GM19467 (cell line): ENCODE measurements around the gene TMEM214.
"Not testable (repeated sequence)": the region's sequence is repeated elsewhere in the genome, so short reads cannot be mapped to it uniquely, and the experiment has no call there.

Experiments used
- ATAC-seq: cut with Tn5 transposase; IDR thresholded peaks from one replicate; pipeline ENCODE4 v1.9.1; 2021; ENCODE audit warnings: mild to moderate bottlenecking, moderate library complexity; ENCODE audit not compliant: unreplicated experiment

The TMEM214 gene

GRCh38 chr2:27065128-27065527, 32.4 kb downstream of the TMEM214 start:
- no peak for ATAC-seq

- no peak for ATAC-seq
Observed at GRCh38 chr2:27067385-27067784, 34.6 kb downstream of the TMEM214 start.

DNA sequence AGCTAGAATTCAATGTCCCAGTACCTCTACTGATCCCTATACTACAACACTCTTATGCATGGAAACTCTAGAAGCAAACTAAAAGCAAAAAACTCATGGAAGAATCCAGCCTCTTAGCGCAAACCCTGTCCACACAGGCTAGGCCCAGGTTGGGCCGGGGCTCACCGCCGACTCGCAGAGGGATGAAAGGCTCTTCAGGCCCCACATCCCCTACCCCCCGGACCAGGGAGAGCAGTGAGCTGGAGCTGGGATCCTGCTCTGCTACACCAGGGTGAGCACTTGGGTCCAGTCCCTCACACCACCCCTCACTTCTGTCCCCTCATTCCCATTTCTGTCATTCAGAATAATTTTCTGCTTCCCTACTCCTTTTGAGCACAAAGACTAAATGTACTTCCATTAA, 36.7 kb downstream of the TMEM214 start:
- no peak for ATAC-seq

GRCh38 chr2:27069961-27070618, 37.3 kb downstream of the TMEM214 start:
- ATAC-seq: no peak

DNA sequence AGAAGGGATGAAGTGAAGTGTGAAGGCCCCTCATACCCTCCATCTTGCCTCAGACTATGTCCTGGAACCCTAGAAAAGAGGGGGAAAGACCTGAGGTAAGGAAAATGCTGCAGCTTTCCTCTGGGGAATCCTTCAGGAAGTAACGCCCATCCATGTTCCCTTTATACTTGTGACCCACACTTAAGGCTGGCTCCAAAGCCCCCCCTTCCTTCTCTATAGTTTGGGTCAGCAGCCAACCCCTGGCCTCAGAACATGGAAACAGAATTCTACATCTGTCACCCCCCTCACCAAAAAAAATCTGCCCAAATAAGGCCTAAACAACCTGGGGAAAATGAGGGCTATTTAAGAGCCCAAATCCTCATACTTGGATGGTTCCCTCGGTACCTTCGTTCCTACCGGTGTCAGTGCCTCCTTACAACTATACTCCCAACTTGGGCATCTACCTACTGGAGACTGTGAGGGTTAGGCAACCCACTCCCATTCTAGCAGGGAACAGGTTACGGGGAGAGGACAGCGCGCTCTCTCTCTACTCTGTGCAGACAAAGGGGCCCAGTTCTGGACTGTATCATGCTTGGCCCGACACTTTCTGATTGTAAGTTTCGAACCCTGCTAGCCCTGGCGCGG, 38.0 kb downstream of the TMEM214 start:
- no peak for ATAC-seq

GRCh38 chr2:27071277-27071989, 38.7 kb downstream of the TMEM214 start, which contains the start of gene OST4:
Gene OST4, minus strand, starts transcription at chr2:27071654.
- peak; percentile 85 for ATAC-seq

DNA sequence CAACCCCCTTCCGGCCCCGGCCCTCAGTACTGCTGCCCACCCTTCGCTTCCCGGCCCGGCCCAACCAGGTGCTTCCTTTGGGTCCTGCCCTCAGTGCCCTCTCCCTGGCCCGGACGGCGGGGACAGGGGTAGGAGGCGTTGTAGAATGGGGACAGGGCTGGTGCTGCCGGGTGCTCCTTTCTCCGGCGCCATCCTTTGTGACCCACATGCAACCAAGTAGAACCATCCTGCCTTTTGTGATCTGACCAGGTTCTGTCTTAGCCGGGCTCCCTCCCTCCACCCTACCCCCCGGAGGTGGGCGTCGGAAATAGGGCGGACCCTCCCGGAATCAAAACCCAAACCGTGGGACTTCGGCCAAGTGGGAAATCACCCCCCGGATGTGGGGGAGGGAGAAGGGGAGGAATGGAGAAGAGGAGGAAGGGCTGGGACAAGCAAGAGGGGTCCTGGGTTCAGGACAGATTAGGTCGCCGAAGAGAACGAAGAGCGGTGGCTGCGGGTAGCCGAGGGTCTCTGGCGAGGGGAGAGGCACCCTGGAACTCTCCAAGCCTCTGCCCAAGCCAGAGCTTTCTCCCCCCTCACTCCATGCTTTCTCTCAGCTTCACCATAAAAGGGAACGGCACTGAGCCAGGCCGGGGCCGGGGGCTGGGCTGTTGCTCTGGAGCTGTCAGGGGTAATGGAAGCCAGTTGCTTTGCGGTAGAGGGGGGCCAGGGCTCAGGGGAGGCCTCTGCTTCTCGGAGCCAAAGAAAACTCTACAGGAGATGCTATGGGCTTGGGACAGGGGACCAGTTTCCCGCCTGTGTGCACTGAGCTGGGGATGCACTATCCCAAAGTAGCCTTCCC, 39.4 kb downstream of the TMEM214 start:
- ATAC-seq: peak; percentile 17

DNA sequence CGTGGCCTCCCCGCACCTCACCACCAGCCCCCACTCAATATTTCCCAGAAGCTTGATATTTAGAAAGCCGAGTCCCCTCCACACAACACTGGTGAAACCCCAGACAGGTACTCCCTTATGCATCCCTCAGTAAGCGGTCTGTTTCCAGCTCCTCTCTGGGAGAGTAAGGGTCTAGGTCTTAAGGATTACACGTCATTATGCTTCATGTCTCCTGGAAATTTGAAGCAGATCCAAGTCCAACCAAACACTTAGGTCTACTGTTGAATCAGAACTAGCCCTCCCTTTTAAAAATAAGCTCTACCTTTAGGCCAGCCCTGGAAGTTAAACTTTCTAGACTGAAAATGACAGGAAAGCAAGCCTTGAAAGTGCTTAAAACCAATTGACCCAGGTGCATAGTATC, 40.2 kb downstream of the TMEM214 start:
- ATAC-seq: no peak

- no peak for ATAC-seq
Observed at GRCh38 chr2:27073782-27074181, 41.0 kb downstream of the TMEM214 start.

DNA sequence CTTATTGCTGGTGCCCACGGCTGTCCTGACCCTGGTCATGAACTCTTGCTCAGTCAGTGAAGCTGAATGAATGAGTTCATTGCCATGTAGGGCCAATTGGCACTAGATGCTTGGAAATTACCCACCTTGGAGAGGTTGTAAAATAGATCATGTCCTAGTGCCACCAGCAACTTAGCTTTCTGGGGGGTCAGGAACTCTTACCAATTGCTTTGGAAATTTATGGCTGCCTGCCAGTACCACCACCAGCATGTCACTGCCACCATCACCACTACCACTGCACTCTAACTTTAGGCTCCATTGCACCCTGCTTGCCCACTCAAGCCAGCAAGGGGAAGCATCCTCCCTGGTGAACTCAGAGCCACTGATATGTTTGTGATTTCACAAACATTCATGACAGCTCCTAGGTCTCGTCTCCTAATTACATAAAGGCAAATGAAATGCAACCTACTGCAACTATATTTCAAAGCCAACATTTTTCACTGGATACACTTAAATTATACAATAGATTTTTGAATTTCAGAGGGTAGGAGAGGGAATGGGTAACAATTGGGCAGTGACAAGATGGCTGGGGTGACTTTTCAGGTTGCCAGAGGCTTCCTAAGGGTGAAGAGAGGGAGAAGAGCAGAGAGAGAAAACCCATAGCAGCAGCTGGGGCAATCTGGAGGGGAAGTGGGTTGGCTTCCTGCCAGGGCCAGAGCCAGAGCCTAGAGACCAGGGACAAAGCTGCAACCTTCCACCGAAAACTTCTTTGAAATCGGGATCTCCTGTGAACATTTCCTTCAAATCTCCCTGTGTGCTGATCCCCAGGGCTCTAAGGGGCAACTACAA, 42.2 kb downstream of the TMEM214 start:
- ATAC-seq: no peak

DNA sequence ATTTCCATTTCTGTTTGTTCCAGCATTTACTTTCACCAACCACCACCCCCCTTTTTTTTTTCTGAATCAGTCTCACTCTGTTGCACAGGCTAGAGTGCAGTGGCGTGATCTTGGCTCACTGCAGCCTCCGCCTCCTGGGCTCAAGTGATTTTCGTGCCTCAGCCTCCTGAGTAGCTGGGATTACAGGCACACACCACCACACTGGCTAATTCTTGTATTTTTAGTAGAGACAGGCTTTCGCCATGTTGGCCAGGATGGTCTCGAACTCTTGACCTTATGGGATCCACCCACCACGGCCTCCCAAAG, 42.8 kb downstream of the TMEM214 start:
- not testable (repeated sequence) for ATAC-seq

GRCh38 chr2:27076323-27076722, 43.6 kb downstream of the TMEM214 start:
- ATAC-seq: no peak

DNA sequence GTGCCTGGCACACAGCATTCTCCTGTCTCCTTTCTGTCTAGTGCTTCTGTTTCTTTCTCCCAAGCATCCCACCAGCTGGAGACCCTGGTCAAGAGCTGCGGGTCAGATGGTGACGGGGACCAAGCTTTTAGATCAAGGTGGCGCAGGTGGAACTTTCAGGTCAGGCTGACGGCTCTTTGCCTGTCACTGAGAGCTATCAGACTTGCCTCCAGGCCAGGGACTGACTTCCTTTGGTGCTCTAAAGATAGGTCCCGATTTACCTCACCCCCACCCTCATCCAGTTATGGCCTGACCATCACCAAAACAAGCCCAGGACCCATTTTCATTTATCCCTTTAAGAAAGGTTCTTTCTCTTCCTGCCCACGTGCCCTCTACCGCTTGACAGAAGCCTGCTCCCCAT, 44.5 kb downstream of the TMEM214 start:
- no peak for ATAC-seq

DNA sequence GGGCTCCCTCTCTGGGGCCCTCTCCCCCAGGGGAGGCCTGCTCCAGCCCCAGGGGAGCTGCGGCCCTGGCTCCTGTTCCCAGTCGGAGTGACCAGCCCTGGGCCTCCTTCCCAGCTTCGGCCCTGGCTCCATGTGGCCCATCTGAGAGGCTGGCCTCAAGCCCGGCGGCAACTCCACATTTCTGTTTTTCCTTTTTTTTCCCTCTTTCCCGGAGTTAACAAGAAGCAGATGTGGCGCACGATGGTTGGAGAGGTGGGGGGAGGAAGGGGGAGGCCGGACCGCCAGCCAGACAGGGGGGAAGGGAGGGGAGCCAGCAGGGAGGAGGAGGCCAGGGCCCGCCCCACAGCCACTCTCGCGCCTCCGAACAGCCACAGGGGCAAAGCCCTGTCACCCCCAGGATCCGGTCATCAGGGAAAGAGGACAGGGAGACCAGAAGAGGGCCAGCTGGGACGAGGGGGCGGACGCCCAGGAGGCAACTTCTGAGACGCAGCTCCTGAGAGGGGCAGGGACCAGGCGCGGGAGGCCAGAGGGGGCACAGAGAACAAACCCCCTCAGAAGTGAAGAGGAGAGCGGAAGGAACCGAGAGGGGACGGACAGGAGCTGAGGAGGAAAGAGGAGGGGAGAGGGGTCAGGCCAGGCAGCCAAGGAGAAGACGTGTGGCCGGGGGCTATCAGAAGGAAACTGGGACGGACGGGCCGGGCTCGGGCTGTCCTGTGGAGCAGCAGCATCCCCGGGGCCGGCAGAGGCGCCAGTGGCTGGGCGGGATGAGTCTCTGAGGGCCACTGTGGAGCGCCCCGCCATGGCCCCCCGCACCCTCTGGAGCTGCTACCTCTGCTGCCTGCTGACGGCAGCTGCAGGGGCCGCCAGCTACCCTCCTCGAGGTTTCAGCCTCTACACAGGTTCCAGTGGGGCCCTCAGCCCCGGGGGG, 45.8 kb downstream of the TMEM214 start, which contains the start of gene EMILIN1:
EMILIN1 (plus strand) TSS at position 349 of the 928 bp plus-strand sequence; CDS start at position 800, 451 bp downstream.
- no peak for ATAC-seq

DNA sequence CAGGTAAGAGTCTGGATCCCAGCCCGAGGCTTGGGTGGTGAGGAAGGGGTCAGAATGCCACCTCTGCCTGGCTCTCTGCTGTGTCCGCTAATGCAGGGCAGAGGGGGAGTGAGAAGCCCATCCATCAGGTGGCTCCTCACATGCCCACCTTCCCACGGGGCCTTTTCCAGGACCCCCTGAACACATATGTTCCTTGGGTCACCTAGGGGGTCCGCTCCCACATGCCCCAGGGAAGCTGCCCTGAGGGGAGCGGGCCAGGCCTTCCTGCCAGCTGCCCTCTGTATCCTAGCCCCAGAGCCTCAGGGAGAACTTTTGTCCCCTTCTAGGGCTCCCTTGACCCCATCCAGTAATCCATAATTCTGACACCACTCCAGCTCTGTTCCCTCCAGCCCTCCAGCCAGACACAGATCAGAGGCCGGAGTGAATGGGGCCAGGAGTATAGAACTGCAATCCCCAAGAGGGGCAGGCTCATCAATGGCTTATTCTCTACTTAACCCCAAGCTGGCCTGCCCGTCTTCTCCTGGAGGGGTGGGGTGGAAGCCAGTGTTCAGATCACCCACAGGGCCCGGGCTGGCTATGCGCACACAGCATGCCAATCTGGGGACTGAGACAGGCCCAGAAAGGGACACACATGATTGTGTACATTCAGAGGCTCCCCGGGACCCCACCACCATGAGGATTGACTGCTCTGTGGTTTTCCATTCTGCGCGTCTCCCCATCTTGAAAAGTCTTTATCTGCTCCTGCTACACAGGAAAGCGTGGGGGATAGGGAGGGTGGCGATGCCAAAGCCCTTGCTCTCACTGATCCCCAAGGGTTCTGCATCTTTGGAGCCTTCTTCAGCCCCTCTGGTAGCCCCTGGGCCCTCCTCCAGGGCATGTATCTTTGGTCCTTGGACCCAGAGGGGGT, 46.7 kb downstream of the TMEM214 start:
- no peak for ATAC-seq

GRCh38 chr2:27080140-27080469, 47.3 kb downstream of the TMEM214 start:
- ATAC-seq: no peak

- no peak for ATAC-seq
Observed at GRCh38 chr2:27080603-27080936, 47.8 kb downstream of the TMEM214 start.

DNA sequence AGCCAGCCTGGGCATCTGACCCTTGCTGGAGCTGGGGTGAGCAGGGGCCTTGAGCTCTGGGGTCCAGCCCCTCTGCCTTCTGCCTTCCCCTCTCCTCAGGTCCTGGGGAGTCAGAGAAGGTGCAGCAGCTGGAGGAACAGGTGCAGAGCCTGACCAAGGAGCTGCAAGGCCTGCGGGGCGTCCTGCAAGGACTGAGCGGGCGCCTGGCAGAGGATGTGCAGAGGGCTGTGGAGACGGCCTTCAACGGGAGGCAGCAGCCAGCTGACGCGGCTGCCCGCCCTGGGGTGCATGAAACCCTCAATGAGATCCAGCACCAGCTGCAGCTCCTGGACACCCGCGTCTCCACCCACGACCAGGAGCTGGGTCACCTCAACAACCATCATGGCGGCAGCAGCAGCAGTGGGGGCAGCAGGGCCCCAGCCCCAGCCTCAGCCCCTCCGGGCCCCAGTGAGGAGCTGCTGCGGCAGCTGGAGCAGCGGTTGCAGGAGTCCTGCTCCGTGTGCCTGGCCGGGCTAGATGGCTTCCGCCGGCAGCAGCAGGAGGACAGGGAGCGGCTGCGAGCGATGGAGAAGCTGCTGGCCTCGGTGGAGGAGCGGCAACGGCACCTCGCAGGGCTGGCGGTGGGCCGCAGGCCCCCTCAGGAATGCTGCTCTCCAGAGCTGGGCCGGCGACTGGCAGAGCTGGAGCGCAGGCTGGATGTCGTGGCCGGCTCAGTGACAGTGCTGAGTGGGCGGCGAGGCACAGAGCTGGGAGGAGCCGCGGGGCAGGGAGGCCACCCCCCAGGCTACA, 49.4 kb downstream of the TMEM214 start:
- ATAC-seq: no peak
